8988T (cell line): ENCODE data around the gene ARID1B.

Experiments
- DNase-seq: peaks from one replicate; pipeline ENCODE4 v3.0.0; 2011

ARID1B gene

DNA sequence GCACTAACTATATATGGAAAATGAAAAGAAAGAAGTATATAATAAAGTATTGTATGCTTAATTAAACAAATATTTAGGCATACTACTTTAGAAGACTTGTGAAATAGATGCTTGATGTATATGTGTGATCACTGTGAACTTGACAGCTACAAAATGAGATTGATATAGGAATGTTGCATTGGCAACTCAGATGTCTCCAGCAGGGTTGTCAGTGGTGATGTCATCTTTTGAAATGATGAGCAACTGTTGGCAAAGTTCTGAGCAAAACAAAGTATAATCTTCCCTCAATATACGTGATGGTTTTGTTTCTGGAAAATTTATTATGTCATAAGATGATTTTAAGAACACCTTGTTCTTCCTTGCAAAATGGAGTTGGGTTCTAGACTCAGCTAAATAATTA lies 133.8 kb downstream of the ARID1B start:
- DNase-seq, result no peak

DNA sequence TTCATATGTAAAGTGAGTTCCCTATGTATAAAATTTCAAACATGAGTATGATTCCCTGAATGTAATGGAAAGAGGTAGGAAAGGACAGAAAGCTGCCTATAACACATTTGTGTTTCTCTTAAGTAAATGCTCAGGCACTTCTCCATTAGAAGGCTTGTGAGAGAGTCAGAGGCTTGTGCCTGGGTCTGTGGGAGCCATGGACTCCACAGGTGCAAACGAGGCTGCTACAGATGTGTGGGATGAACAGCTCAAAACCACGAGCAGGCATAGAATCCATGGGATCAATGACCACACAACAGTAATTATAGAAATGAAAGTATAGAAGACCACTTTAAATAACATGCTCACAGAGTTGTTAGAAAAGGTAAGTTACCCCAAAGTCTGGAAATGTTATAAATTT lies 134.4 kb downstream of the ARID1B start:
- DNase-seq, result no peak

- DNase-seq, result no peak
Observed at GRCh38 chr6:156912431-156912830, 135.3 kb downstream of the ARID1B start.

- no peak for DNase-seq
Observed at GRCh38 chr6:156914181-156914580, 137.0 kb downstream of the ARID1B start.

- DNase-seq, result no peak
Observed at GRCh38 chr6:156916130-156916801, 139.1 kb downstream of the ARID1B start.

DNA sequence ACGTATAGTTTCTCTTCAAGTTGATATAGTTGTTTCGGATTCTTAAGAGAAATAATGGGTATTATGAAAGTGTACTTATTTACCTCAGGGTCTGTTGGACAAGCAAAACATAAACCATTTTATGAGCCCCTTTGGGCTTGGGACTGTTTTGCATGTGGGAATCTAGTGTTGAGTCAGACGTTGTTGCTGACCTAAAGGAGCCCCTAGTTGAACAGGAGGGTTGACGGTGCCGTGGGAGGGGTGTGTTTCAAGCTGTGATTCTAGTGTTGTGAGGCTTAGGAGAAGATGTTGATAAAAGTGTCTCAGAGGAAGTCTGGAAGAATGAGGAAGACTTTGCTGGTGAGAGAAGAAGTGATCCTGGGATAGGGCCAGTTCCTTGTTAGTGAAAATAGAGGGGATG lies 140.0 kb downstream of the ARID1B start:
- DNase-seq, result no peak

GRCh38 chr6:156918647-156919046 lies 141.5 kb downstream of the ARID1B start:
- DNase-seq, result no peak

DNA sequence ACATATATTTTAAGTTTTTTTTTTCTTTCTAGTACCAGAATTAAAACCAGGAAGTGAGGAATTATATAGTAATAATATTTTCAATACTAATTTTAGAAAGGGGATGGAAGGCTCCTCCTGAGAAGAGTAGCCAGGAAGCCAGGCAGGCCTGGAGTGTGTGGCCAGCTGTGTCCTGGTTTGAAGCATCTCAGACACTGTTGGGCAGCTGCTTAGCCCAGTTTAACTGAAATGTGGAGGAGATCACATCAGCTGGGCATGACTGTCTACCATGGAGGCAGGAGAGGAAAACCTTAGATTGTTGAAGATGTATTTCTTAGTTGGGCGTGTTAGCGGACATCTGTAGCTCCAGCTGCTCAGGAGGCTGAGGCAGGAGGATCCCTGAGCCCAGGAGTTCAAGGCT lies 142.2 kb downstream of the ARID1B start:
- no peak for DNase-seq

GRCh38 chr6:156919814-156920369 lies 142.7 kb downstream of the ARID1B start:
- DNase-seq, result no peak

- DNase-seq, result no peak
Observed at GRCh38 chr6:156924246-156924645, 147.1 kb downstream of the ARID1B start.

DNA sequence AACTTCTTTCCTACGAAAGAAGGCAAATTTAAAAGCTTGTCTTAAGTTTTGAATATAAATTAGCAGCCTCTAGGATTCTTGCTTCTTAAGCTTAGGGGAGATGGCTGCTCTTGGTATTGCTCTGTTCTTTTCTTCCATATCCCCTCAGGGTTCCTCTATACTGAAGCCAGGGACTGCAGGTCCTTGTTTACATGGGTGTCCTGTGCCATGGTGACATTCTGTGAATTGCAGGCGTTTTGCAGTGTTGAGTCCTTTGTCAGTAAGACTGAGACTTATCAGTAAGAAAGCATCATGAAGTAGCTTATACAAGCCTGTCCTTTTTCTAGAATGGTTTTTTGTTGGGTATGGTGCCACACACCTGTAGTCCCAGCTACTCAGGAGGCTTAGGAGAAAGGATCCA lies 147.8 kb downstream of the ARID1B start:
- no peak for DNase-seq

GRCh38 chr6:156925718-156926607 lies 148.8 kb downstream of the ARID1B start:
- DNase-seq, result no peak

DNA sequence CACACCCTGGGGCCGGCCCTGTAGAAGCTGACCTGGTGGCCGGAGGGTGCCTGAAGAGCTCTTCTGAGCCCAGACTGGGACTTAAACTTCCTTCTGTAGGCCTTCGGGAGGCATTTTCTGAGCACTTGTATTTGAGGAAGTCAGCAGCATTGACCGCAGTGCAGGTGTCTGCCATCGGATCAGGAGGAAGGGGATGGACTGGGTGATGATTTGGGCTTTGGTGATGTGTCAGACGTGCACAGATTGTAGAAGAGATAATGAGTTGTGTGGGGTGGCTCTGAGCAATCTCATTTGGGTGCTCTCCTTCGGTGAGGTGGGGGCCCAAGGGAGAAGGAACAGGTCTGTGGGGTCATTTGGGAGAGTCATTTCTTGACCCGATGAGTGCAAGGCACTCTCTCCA lies 150.9 kb downstream of the ARID1B start:
- no peak for DNase-seq

GRCh38 chr6:156928972-156929371 lies 151.8 kb downstream of the ARID1B start:
- no peak for DNase-seq

- no peak for DNase-seq
Observed at GRCh38 chr6:156931283-156931682, 154.1 kb downstream of the ARID1B start.

GRCh38 chr6:156933201-156934068 lies 156.3 kb downstream of the ARID1B start:
- DNase-seq, result no peak

DNA sequence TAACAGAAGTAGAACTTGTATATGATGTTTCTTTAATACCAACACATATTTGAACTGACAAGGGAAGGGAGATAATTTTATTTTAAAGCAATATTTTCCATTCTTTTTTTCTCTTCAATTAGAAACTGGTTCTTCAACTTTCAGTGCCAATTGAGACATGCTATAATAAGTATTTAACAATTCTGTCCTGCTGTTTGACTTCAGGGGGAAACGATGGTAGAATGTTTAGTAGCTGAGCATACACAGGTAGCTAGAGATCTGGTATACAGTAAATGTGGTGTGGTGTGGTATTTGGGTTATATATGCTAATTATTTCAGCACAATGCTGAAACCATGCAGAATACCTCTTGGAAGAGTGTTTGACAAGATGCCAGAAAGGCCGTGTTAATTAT lies 156.9 kb downstream of the ARID1B start:
- no peak for DNase-seq

DNA sequence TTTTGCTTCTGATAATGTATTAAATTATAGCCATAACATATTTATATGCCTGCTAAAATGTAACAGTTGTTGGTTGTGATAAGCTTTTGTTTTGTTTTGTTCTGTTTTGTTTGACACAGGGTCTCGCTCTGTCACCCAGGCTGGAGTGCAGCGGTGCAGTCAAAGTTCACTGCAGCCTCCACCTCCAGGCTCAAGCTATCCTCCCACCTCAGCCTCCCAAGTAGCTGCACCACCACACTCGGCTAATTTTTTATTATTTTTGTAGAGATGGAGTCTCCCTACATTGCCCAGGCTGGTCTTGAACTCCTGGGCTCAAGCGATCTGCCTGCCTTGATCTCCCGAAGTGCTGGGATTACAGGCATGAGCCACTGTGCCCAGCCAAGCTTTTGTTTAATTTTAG lies 157.8 kb downstream of the ARID1B start:
- DNase-seq, result no peak

GRCh38 chr6:156938143-156938542 lies 161.0 kb downstream of the ARID1B start:
- DNase-seq, result no peak

DNA sequence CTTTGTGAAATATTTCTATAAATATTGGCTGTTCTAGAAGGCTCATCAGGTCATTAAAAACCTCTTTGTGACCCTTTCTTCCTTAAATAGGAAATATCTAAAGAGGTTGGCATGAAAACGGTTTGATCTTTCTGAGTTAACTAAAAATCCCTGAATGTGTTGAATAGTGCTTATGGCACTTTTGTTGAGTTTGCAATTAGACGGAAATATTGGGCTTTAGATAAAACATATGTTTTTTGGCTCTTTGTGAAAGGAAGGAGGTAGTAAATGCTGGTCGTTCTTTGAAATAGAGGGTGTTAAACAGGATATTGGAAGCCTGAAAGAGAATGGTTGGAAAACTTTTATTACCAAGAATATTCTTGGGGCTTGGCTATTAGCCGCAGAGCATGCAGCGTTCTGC lies 163.0 kb downstream of the ARID1B start:
- DNase-seq, result no peak

GRCh38 chr6:156942266-156942665 lies 165.1 kb downstream of the ARID1B start:
- no peak for DNase-seq

DNA sequence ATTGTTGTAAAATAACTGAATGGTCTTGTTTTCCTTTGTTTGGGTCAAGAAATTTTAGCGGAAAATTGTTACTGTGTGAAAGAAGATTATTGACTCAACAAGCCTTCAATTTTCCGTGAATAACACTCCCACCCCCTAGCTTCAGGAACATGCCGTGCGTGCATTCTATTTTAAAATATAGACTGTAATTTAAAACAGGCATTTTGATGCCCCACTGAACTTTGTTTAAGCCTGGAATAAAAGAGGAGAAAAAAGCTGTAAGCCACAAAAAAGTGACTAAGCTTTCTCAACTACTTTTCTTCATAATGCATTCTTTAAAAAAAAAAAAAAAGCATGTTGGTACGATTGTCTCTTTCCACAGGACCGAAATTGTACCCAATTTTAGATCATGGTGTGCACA lies 166.0 kb downstream of the ARID1B start:
- no peak for DNase-seq

DNA sequence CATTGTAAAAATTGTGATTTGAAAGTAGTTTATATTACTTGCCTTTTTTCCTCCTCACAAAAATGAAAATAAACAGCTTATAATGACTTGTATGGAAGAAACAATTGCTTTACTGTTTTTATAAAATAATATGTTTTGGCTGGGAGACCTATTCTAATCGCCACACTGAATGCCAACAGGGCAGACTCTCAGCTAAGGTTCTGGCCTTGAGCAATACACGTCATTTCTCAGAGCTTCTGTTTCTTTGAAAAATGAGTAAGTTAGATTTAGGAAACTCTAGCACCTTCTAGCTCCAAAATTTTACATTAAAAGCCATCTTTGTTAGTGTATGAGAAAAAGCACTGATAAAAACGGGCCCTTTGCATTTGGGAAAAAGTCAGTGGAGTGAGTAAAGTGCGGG lies 166.6 kb downstream of the ARID1B start:
- no peak for DNase-seq
